Liver (tissue), 3 donors: ENCODE data around the gene MAGEC1.

Source experiments
- GABPA ChIP-seq, 2 donors: IDR thresholded peaks in 1 of 2; conservative IDR thresholded peaks in 1 of 2; 2 replicates each; pipeline ENCODE4 v1.6.1; 2016; ENCODE audit warnings: antibody characterized with exemption in 2 of 2, mild to moderate bottlenecking in 1 of 2, moderate library complexity in 1 of 2
- RAD21 ChIP-seq, 2 donors: IDR thresholded peaks; 2 replicates each; pipeline ENCODE4 v1.6.1; 2016; ENCODE audit warnings: antibody characterized with exemption in 2 of 2, mild to moderate bottlenecking in 2 of 2
- TF ChIP-seq, protein P1 (sequence below): fragments of 150-350 bp; IDR thresholded peaks from 2 replicates; pipeline ENCODE4 v1.5.1; 2017; ENCODE audit warnings: improper control_type of control experiment, low read depth, low read length; ENCODE audit not compliant: missing input control
- TF ChIP-seq, protein P2 (sequence below): IDR thresholded peaks from 2 replicates; pipeline ENCODE4 v1.6.1; 2016; ENCODE audit warnings: antibody characterized with exemption
- TF ChIP-seq, protein P3 (sequence below): IDR thresholded peaks from 2 replicates; pipeline ENCODE4 v1.6.1; 2016; ENCODE audit warnings: antibody characterized with exemption, mild to moderate bottlenecking
- donor health status: healthy.
- donor health status: healthy.

DNA sequence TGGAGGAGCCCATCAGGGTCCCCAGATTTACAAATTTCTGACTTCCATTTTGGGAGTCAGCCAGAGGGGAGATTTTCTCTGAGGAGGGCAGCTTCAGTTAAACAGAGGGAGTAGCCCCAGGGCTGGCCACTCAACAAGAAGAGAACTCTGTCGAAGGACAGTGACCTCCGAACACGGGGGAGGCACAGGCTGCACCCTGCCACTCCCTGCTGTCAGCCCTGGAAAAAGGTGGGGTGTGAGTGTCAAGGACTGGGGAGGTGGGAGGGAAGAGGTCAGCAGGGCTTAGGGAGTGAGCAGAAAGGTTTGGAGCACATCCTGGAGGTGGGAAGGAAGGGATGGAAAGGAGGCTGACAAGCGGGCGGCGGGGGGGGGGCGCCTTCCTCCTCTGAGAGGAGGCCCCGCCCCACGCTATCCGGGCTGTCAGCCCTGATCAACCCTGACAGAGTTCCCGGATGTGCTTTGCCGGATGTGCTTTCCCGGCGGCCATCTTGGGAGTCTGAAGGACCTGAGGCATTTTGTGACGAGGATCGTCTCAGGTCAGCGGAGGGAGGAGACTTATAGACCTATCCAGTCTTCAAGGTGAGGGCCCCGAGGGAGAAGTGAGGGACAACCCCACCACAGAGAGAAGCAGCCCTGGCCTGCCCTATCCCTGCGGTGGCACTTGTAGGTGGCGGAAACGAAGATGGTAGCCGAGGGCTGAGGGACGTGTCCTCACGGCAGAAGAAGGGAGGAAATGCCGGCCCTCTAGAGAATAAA is at the start of gene MAGEC1:
- TF ChIP-seq, protein P1, sequence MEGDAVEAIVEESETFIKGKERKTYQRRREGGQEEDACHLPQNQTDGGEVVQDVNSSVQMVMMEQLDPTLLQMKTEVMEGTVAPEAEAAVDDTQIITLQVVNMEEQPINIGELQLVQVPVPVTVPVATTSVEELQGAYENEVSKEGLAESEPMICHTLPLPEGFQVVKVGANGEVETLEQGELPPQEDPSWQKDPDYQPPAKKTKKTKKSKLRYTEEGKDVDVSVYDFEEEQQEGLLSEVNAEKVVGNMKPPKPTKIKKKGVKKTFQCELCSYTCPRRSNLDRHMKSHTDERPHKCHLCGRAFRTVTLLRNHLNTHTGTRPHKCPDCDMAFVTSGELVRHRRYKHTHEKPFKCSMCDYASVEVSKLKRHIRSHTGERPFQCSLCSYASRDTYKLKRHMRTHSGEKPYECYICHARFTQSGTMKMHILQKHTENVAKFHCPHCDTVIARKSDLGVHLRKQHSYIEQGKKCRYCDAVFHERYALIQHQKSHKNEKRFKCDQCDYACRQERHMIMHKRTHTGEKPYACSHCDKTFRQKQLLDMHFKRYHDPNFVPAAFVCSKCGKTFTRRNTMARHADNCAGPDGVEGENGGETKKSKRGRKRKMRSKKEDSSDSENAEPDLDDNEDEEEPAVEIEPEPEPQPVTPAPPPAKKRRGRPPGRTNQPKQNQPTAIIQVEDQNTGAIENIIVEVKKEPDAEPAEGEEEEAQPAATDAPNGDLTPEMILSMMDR: no peak
- TF ChIP-seq, protein P2, sequence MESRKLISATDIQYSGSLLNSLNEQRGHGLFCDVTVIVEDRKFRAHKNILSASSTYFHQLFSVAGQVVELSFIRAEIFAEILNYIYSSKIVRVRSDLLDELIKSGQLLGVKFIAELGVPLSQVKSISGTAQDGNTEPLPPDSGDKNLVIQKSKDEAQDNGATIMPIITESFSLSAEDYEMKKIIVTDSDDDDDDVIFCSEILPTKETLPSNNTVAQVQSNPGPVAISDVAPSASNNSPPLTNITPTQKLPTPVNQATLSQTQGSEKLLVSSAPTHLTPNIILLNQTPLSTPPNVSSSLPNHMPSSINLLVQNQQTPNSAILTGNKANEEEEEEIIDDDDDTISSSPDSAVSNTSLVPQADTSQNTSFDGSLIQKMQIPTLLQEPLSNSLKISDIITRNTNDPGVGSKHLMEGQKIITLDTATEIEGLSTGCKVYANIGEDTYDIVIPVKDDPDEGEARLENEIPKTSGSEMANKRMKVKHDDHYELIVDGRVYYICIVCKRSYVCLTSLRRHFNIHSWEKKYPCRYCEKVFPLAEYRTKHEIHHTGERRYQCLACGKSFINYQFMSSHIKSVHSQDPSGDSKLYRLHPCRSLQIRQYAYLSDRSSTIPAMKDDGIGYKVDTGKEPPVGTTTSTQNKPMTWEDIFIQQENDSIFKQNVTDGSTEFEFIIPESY: no peak
- no peak for TF ChIP-seq RAD21 (IDR thresholded peaks at IDR 0.05)
- TF ChIP-seq GABPA (IDR thresholded peaks at IDR 0.05 in 1 of 2, conservative IDR thresholded peaks at IDR 0.05 in 1 of 2): no peak
- TF ChIP-seq, protein P3, sequence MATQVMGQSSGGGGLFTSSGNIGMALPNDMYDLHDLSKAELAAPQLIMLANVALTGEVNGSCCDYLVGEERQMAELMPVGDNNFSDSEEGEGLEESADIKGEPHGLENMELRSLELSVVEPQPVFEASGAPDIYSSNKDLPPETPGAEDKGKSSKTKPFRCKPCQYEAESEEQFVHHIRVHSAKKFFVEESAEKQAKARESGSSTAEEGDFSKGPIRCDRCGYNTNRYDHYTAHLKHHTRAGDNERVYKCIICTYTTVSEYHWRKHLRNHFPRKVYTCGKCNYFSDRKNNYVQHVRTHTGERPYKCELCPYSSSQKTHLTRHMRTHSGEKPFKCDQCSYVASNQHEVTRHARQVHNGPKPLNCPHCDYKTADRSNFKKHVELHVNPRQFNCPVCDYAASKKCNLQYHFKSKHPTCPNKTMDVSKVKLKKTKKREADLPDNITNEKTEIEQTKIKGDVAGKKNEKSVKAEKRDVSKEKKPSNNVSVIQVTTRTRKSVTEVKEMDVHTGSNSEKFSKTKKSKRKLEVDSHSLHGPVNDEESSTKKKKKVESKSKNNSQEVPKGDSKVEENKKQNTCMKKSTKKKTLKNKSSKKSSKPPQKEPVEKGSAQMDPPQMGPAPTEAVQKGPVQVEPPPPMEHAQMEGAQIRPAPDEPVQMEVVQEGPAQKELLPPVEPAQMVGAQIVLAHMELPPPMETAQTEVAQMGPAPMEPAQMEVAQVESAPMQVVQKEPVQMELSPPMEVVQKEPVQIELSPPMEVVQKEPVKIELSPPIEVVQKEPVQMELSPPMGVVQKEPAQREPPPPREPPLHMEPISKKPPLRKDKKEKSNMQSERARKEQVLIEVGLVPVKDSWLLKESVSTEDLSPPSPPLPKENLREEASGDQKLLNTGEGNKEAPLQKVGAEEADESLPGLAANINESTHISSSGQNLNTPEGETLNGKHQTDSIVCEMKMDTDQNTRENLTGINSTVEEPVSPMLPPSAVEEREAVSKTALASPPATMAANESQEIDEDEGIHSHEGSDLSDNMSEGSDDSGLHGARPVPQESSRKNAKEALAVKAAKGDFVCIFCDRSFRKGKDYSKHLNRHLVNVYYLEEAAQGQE: no peak
